ENCODE measurements around the gene LNX2.

DNA sequence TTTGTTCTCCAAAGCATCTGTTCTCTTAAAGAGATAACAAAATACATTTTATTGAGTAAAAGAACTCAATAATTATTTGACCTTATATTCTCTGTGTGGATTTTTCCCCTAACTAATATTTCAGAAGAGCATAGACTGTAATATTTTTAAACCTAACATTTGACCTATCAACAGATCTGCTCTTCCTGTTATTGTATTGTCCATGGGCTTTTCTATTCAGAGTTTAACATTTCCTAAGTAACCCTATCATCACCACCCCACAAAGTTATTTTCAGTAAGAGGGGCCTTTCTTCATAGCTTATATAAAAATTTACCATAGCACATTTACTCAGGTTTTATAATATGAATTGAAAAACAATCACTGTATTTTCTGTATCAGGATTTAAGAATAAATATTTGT, 18.9 kb upstream of the LNX2 start:
- TF ChIP-seq, protein P1, sequence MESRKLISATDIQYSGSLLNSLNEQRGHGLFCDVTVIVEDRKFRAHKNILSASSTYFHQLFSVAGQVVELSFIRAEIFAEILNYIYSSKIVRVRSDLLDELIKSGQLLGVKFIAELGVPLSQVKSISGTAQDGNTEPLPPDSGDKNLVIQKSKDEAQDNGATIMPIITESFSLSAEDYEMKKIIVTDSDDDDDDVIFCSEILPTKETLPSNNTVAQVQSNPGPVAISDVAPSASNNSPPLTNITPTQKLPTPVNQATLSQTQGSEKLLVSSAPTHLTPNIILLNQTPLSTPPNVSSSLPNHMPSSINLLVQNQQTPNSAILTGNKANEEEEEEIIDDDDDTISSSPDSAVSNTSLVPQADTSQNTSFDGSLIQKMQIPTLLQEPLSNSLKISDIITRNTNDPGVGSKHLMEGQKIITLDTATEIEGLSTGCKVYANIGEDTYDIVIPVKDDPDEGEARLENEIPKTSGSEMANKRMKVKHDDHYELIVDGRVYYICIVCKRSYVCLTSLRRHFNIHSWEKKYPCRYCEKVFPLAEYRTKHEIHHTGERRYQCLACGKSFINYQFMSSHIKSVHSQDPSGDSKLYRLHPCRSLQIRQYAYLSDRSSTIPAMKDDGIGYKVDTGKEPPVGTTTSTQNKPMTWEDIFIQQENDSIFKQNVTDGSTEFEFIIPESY (IDR thresholded peaks at IDR 0.05; ENCODE audit: extremely low read depth, insufficient replicate concordance, low read length) = no peak
- TF ChIP-seq, protein P2, sequence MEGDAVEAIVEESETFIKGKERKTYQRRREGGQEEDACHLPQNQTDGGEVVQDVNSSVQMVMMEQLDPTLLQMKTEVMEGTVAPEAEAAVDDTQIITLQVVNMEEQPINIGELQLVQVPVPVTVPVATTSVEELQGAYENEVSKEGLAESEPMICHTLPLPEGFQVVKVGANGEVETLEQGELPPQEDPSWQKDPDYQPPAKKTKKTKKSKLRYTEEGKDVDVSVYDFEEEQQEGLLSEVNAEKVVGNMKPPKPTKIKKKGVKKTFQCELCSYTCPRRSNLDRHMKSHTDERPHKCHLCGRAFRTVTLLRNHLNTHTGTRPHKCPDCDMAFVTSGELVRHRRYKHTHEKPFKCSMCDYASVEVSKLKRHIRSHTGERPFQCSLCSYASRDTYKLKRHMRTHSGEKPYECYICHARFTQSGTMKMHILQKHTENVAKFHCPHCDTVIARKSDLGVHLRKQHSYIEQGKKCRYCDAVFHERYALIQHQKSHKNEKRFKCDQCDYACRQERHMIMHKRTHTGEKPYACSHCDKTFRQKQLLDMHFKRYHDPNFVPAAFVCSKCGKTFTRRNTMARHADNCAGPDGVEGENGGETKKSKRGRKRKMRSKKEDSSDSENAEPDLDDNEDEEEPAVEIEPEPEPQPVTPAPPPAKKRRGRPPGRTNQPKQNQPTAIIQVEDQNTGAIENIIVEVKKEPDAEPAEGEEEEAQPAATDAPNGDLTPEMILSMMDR (IDR thresholded peaks at IDR 0.05 in 2 of 3, conservative IDR thresholded peaks at IDR 0.05 in 1 of 3; ENCODE audit: borderline replicate concordance in 1 of 3, insufficient read depth in 1 of 3, low read depth in 2 of 3, low read length in 2 of 3) = no peak
- TF ChIP-seq POLR2AphosphoS5 (IDR thresholded peaks at IDR 0.05; ENCODE audit: low read depth, low read length) = no peak
- TF ChIP-seq EZH2phosphoT487 (IDR thresholded peaks at IDR 0.05; ENCODE audit: borderline replicate concordance) = no peak
- no peak for TF ChIP-seq POLR2A (IDR thresholded peaks at IDR 0.05; ENCODE audit: borderline replicate concordance, extremely low read depth, insufficient read depth, insufficient read length)
- no peak for TF ChIP-seq YY1 (IDR thresholded peaks at IDR 0.05; ENCODE audit: extremely low read depth, insufficient replicate concordance, low read depth, low read length)
- TF ChIP-seq ZFX (IDR thresholded peaks at IDR 0.05) = no peak
- no peak for TF ChIP-seq EZH2 (IDR thresholded peaks at IDR 0.05)
- TF ChIP-seq SP1 (IDR thresholded peaks at IDR 0.05; ENCODE audit: low read depth) = no peak
- TF ChIP-seq, protein P3, sequence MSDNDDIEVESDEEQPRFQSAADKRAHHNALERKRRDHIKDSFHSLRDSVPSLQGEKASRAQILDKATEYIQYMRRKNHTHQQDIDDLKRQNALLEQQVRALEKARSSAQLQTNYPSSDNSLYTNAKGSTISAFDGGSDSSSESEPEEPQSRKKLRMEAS (IDR thresholded peaks at IDR 0.05) = no peak
- TF ChIP-seq FOSL1 (IDR thresholded peaks at IDR 0.05; ENCODE audit: low read depth) = no peak
- TF ChIP-seq JUND (IDR thresholded peaks at IDR 0.05) = no peak
